Limb (tissue), 2 donors: ENCODE measurements around the gene UBAC1.
"Not testable (repeated sequence)": the region's sequence is repeated elsewhere in the genome, so short reads cannot be mapped to it uniquely, and the experiment has no call there.

ENCODE experiments used
- DNase-seq, 2 donors: peaks; one replicate each; pipeline ENCODE4 v3.0.0-alpha.2; 2016; ENCODE audit errors: extremely low spot score in 2 of 2

The UBAC1 gene

GRCh38 chr9:135943604-135944003, 17.6 kb downstream of the UBAC1 start:
- DNase-seq, result not testable (repeated sequence)

- DNase-seq, result no peak
These were observed 19.7 kb downstream of the UBAC1 start for GRCh38 chr9:135941288-135941995.

GRCh38 chr9:135939351-135940265, 21.6 kb downstream of the UBAC1 start:
- no peak for DNase-seq

DNA sequence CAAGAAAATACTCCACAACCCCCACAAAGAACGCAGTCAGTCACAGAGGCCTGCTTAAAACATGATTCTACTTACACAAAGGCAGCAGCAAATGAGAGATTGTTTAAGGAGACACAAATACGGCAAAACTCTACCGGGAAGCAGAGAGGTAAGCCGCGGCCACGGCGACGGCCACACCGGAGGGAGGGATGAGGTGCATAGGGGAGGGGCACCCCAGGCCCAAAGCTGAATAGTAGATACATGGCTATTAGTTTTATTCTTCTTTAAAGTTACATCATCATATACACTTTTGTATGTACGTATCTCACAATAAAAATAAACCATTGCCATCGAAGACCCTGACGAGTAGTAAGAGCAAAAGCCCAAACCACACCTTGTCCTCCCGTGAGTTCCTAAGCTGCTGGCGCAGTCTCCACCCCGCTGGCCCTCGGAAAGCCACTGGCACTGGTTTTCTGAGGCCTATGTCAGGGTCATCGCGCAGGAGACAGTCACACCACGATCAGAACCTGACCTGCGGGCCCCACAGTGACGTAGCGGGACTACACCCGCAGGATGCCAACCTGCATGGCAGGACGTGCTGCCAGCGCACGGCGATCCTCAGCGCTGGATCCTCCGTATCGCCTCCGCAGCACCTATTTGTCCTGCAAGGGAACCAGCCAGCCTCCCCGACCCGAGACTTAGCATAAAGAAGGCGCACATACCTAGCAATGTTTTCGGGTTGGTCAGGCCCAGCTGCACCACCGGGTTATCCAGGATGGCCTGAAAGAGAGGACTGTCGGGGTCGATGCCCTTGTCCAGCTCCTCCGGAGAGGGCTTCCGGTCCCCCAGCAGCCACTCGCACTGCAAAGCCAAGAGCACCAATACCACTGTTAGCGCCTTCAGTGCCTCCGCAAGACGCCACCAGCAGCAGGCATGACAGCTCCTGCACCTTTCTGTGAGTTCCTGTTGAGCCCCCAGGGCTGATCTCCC, 23.4 kb downstream of the UBAC1 start:
- no peak for DNase-seq

- DNase-seq, result no peak
These were observed 28.1 kb downstream of the UBAC1 start for GRCh38 chr9:135933114-135933513.

- DNase-seq, result no peak
These were observed 28.5 kb downstream of the UBAC1 start for GRCh38 chr9:135932656-135933055.

GRCh38 chr9:135931349-135931820, 29.8 kb downstream of the UBAC1 start:
- no peak for DNase-seq

DNA sequence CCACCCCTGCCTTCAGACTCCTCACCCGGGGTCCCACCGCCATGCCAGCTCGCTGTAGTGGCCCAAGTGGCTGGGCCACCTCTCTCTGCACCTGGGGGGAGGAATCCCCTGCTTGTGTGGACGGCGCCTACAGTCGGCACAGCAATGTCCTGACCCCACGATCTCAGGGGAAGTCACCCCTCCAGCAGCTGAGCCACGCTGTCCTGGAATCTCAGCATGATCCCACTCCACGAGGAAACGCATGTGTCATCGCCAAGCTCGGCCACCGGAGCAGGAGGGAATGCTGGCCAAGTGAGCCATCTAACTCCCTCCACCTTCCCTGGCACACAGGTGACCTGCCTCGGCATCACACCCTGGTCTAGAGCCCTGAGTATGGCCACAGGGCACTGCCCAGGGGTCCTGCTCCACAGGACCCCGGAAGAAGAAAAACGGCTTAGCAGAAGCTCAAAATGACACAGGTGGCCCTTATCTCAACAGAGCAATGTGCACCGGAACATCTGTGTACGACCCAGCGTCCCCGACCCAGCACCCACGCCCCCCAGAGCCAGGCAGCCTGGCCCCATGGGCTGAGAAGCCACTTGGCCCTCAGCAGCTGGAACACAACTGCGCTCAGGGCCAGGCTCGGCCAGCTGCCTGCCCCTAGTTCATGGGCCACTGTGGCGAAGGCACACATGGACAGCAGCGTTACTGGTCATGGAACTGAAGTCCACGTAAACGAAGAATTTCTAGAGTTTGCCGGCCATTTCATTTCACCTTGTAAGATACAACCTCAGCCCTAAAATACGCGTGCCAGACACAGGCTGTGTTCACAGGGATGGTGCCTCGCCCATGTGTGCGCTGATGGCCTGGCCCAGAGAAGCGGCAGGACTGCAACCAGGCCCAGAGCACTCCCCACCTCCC, 30.5 kb downstream of the UBAC1 start:
- DNase-seq, result no peak

DNA sequence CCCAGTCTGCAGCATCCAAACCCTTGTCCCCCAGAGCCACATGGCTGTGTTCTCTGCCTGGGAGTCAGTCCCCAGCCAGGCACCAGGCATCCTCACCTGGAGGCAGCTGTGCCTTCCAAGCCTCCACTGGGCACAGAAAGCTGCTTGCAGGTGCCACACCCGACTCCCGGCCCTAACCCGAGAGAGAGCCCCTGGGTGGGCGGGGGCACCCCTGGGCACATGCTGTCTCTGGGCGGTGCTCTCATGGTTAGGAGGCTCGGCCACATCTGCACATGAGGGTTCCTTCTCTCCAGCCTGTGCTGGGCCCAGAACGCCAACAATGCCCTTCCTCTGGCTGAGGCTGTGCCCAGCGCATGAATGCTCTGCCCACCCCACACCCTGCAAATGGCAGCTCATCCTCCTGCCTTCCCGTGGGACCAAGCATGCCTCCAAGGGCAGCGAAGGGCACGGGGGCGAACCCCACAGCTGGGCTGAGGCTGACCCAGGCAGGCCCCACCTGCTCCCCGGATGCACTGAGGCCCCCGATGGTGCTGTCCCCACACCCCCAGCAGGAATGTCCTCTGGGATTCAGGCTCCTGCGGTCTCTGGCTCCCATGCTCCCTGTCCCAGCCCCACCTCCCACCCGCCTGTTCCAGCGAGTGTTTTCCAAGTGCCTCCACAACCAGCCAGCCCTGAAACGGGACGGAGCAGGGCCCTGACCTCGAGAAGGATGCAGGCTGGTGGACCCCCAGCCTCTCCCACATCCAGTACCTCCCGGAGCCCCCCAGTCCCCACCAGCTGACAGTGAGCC, 31.3 kb downstream of the UBAC1 start:
- no peak for DNase-seq

DNA sequence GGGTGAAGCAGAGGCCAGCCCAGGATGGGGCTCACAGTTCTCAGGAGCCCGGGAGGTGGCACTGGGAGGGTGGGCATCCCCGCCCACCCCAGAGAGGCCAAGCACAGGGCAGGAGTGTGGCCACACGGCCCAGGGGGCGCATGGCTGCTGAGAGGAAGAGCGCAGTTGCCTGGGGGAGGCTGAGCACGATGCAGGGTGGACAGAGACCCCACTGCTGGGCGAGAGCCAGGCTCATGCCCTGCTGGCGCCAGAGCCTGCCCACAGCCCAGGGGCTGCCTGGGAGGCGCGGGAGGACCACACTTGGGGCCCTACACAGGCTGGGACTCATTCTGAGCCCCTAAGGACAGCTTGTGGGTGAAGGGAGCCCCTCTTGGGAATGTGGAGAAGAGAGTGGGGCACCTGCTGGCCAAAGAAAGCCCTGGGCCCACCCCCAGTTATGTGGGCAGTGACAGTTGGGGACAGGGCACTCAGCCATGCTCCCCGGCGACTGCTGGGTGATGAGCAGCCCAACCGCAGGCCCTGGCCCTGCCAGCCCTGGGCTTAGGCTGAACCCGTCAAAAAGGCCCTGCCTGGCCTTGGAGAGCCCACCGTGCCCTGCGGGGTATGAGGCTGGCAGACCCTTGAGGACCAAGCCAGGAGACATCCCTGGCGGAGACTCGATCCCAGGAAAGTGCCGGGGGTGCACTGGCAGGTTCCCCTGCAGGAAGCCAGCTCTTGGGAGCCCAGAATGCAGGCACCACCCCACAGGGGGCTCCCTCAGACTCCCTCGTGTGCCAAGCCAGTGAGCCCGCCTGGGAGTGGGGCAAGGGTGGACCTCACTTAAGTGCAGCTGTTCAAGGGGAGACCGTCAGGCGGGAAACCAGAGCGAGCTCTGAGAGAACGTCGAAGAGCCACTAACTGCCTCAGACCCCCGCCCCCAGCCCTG, 32.2 kb downstream of the UBAC1 start:
- no peak for DNase-seq

DNA sequence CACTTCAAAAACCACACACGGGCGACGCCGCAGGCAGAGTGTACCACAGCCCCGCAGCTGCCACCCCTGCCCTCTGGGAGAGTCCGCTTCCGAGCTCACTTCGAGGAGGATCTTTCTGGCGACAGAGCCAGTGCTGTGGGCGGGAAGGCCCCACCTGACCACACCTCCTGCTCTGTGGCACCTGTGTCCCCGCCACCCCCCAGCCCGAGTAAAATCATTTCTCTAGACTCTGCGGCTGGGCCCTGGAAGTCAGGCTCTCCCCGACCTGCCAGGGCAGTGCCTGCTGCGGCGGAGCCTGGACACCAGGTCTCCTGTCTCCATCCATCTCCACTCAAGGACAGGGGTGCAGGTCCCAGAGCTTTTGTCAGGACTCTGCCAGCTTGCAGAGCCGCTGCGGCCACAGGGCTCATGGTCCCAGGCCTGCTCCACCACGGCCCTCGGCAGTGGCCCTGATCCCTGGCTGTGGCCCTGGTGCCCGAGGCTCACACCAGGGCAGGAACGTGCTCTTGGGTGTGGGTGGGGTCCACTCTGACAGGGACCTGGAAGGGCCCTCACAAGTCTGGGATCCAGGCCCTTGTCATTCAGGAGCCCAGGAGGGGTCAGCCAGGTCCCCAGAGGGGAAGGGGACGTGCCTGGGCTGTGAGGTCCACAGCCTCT, 33.0 kb downstream of the UBAC1 start:
- no peak for DNase-seq

DNA sequence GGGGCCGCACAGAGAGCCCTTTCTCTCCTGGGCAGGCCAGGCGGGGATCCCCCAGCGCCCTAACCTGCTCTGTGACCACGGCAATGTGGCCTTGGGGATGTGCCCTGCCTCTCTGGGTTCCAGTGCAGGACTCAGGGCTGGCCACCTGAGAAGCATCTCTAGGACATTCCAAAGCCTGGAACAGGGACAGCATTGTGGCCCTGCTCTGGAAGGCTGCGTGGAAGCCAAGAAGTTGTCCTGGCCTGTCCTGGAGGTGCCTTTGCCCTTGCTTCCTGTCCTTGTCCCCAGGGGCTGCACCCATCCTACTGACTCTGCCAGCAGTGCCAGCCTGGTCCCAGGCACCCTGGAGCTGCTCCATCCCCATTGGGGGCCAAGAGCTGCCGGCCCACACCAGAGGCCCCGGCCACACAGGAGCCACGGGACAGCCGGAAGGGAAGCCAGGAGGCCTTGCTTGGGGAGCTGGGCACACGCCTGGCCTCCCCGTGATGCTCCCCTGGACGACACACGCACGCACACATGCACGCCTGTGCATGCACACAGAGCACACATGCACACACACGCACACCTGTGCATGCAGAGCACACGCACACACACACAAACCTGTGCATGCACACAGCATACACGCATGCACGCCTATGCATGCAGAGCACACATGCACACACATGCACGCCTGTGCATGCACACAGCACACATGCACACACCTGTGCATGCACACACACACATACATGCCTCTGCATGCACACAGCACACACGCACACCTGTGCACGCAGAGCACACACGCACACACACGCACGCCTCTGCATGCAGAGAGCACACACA, 33.8 kb downstream of the UBAC1 start:
- DNase-seq, result no peak

DNA sequence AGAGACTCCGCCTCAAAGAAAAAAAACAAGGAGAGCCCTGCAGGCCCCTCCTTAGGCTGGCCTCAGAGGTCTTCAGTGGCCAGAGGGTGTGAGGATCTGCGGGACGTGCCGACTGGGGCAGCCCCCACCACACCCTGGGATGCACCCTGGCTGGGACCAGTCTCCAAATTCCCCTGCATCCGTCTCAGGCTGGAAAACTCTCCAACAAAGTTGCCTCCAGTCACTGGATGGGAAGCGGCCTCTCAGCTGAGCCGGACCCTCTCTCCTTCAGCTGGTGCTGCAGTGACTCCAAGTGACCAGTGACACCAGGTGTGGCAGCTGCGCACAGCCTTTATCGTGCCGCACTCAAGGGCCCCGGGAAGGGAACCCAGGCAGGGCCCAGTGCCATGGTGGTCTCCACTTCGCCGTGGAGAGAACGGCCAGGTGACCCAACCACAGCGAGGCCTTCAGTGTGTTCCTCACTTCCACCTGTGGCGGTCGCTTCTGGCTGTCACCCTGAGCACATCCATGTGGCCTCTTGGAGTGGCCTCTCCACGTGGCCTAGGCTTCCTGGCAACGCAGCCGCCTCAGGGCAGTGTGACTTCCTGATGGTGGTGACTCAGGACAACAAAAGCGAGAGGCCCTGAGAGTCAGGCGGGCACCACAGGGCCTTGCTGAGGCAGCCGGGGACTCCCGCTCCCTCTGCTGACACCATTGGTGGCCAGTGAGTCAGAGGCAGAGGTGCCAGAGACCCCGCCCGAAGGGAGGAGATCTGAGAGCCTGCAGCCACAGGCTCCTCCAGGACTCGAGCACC, 34.6 kb downstream of the UBAC1 start:
- no peak for DNase-seq

- DNase-seq, result no peak
These were observed 35.6 kb downstream of the UBAC1 start for GRCh38 chr9:135925496-135926133.

- no peak for DNase-seq
These were observed 36.4 kb downstream of the UBAC1 start for GRCh38 chr9:135924628-135925338.
